Karpas-422 (cell line): ENCODE data around the gene CCDC200. TPM values are rescaled to one million over a fixed set of nuclear protein-coding genes. Genes with fewer than 3 reads are reported as not detected.

Experiments
- DNase-seq: peaks from one replicate; pipeline ENCODE4 v3.0.0-alpha.2; 2015
- H2AFZ ChIP-seq: fragments of 200-600 bp; sonication (generic); 2 replicates; pipeline ENCODE4 v1.6.1; 2014; ENCODE audit warnings: antibody characterized with exemption, low read length, mixed read lengths
- H3K27ac ChIP-seq: fragments of 200-600 bp; sonication (generic); 2 replicates; pipeline ENCODE4 v1.5.1; 2014; ENCODE audit warnings: mild to moderate bottlenecking, low read length, moderate library complexity
- H3K27me3 ChIP-seq: fragments of 200-600 bp; sonication (generic); 2 replicates; pipeline ENCODE4 v1.6.1; 2014; ENCODE audit warnings: low read length, mixed read lengths
- H3K36me3 ChIP-seq: fragments of 200-600 bp; sonication (generic); 2 replicates; pipeline ENCODE4 v1.6.1; 2014; ENCODE audit warnings: low read length, mixed read lengths; ENCODE audit not compliant: insufficient read depth
- H3K4me1 ChIP-seq: fragments of 200-600 bp; sonication (generic); 2 replicates; pipeline ENCODE4 v1.6.1; 2014; ENCODE audit warnings: mild to moderate bottlenecking, low read length, mixed read lengths
- H3K4me2 ChIP-seq: fragments of 200-600 bp; sonication (generic); 2 replicates; pipeline ENCODE4 v1.6.1; 2014; ENCODE audit warnings: low read length, low read depth, mild to moderate bottlenecking; ENCODE audit not compliant: poor library complexity, severe bottlenecking
- H3K4me3 ChIP-seq: fragments of 200-600 bp; sonication (generic); 2 replicates; pipeline ENCODE4 v1.5.1; 2014; ENCODE audit warnings: mild to moderate bottlenecking, antibody characterized with exemption, low read length, mixed read lengths
- H3K79me2 ChIP-seq: fragments of 200-600 bp; sonication (generic); 2 replicates; pipeline ENCODE4 v1.6.1; 2014; ENCODE audit warnings: mild to moderate bottlenecking, low read length, mixed read lengths
- H3K9ac ChIP-seq: fragments of 200-600 bp; sonication (generic); 2 replicates; pipeline ENCODE4 v1.6.0; 2014; ENCODE audit warnings: low read length
- H3K9me2 ChIP-seq: fragments of 200-600 bp; sonication (generic), shearing (Covaris generic); replicated peaks from 2 replicates; pipeline ENCODE4 v1.6.0; 2014; ENCODE audit warnings: mild to moderate bottlenecking, low read length, moderate library complexity; ENCODE audit not compliant: insufficient read depth
- H3K9me3 ChIP-seq: fragments of 300-700, 200-600 bp; sonication (generic); 2 replicates; pipeline ENCODE4 v1.6.1; 2014; ENCODE audit warnings: low read length, mixed read lengths
- H4K20me1 ChIP-seq: fragments of 200-600 bp; sonication (generic); 2 replicates; pipeline ENCODE4 v1.6.1; 2014; ENCODE audit warnings: mild to moderate bottlenecking, antibody characterized with exemption, low read length, low read depth; ENCODE audit not compliant: insufficient read depth
- small RNA-seq: library from RNA; depleted of rRNA; stranded (forward); fragments of <200 nt; gene quantifications from one replicate; pipeline ENCODE3, GENCODE V24; 2014
- total RNA-seq: library from RNA; depleted of rRNA; stranded (reverse); fragments of >200 nt; shearing (Covaris generic); gene quantifications from 2 replicates; pipeline ENCODE4 v1.2.3, GENCODE V29; 2014; ENCODE audit warnings: low replicate concordance; rRNA removed

Gene CCDC200
- total RNA-seq, 1 experiment from 2014 or later: not detected

DNA sequence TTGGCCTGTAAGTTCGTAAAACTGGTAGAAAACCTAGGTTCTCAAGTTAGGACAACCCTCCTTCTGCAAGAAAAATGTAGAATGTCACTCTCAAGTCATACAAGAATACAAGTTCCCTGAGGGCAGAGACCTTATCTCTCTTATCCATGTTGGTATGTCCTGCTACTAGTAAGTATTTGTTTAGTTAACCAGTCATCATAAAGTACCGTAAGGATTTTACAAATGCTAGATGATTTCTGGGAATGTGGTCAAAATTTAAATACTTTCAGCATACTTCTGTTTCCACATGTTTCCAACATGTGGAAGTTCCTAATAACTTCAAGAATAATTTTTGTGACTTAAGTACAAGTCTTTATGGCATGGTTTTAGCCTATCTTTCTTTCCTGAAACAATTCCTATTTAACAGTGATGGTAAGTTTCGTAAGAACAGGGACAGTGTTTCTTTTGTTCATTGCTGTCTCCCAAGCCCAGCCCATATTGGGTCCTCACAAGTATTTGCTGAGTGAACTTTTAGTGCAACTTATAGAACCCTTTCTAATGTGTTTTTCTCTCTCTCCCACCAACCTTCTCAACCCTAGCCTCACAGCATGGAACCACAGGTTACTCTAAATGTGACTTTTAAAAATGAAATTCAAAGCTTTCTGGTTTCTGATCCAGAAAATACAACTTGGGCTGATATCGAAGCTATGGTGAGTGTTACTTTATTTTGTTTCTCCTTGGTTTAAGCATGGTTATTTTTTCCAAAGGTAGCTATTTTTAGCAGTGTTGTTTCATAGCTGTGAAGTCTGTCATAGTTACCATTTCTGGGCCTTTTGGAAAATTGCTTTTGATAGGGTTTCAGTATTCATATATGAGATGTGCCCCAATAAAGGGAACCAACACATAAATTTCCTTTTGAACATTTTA, 53.0 kb downstream of the CCDC200 start:
- no peak overlapping the region for H3K9ac ChIP-seq
- H3K36me3 ChIP-seq: peaks cover 30% of the 10 kb centered on the region; the same call in 1 of the 2 replicates
- H3K27me3 ChIP-seq: no peaks in the 10 kb centered on the region
- H3K79me2 ChIP-seq: peaks cover 32% of the 10 kb centered on the region
- H3K9me3 ChIP-seq: no peaks in the 10 kb centered on the region
- no peak overlapping the region for H2AFZ ChIP-seq
- H3K27ac ChIP-seq: no peak overlapping the region
- H3K4me2 ChIP-seq: no peak overlapping the region
- H3K4me3 ChIP-seq: no peak overlapping the region
- no peaks in the 10 kb centered on the region for H4K20me1 ChIP-seq
- no peak for DNase-seq
- H3K9me2 ChIP-seq: no peaks in the 10 kb centered on the region
- H3K4me1 ChIP-seq: peaks cover 9% of the 10 kb centered on the region

DNA sequence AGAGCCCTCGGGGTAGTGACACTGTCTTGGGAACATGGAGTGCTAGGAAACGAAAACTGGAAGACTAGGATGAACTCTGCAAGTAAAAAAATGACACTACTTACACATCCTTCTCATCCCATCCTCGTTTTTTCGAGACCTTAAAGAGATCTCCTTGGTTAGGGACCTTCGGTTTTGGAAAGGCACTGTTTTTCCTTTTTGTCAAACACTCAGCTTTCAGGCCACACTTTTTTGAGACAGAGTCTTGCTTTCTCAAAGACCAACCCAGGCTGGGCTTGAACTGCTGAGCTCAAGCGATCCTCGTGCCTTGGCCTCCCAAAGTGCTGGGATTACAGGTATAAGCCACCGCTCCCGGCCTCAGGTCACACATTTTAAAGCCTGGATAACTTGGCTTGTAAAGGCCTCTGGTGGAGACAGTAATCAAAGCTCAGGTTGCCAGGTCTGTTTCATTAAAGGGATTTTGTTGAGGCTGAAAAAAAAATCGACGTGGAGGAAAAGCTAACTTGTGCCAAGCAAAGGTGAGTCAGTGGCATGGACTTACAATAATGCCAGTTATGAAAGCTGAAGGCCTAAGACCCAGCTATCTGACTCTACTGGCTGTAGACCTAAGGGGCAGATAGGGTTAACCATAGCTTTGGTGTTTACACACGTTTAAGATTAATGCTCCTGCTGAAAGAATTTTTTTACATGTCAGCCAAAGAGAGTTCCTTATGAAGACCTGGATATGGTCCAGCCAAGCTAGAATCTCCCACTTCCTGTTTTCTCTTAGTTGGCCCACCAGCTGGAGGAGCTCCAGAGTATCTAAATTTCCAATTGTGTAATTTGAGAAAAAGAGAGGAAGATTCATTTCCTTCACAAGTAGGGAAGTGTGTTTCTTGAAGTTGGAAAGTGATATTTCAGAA, 56.6 kb downstream of the CCDC200 start:
- H2AFZ ChIP-seq: peak overlapping the region; percentile 63; the same call in 1 of the 2 replicates

More for the DNA sequence above, 56.6 kb downstream of the CCDC200 start:
- Histone ChIP-seq H3K9me3 (no peaks in the 10 kb centered on the region), H3K4me1 (peaks cover 20% of the 10 kb centered on the region), H3K4me3 (peak overlapping the region; percentile 96), H3K4me2 (peak overlapping the region; percentile 99), H3K27ac (peak overlapping the region; percentile 93), H3K27me3 (no peaks in the 10 kb centered on the region), H3K9ac (peak overlapping the region; percentile 91), H3K36me3 (peaks cover 13% of the 10 kb centered on the region; the same call in 1 of the 2 replicates), H4K20me1 (no peaks in the 10 kb centered on the region), H3K79me2 (peaks cover 63% of the 10 kb centered on the region), H3K9me2 (no peaks in the 10 kb centered on the region)
- DNase-seq: peak; percentile 63

Small RNA genes lying within 50 kb of the gene (small RNA-seq; reads per million reads assigned to genes)
- gene RF00004 (not detected), gene RNU2-1 (not detected)

Other genes with a start within 250 kb of the CCDC200 start
- gene PTGES3L, start 248.5 kb downstream of the CCDC200 start, total RNA-seq: 0.11 and 0.45 TPM in 2 replicates
- gene RUNDC1, start 248.1 kb downstream of the CCDC200 start, total RNA-seq: 9.2 and 16.6 TPM in 2 replicates
- 1,746 and 2,567 TPM in 2 replicates for gene RPL27, start 230.2 kb downstream of the CCDC200 start, total RNA-seq
- gene IFI35, start 221.8 kb downstream of the CCDC200 start, total RNA-seq: 19.1 and 27.2 TPM in 2 replicates
- 45.7 and 55.1 TPM in 2 replicates for gene VAT1, start 206.2 kb downstream of the CCDC200 start, total RNA-seq
- gene RND2, start 203.4 kb downstream of the CCDC200 start, total RNA-seq: 0.30 and 0.36 TPM in 2 replicates
- gene BRCA1, start 103.3 kb downstream of the CCDC200 start, total RNA-seq: 46.0 and 49.7 TPM in 2 replicates
- 49.4 and 49.5 TPM in 2 replicates for gene NBR1, start 57.4 kb downstream of the CCDC200 start, total RNA-seq
- 9.0 and 14.5 TPM in 2 replicates for gene TMEM106A, start 16.7 kb downstream of the CCDC200 start, total RNA-seq
- gene RNU2-1, start 5.4 kb upstream of the CCDC200 start, total RNA-seq: not detected in 2 replicates
- gene ARL4D, start 170.4 kb upstream of the CCDC200 start, total RNA-seq: not detected in 2 replicates